GM21390 (cell line): ENCODE measurements around the gene KRTAP10-1.

Source experiments
- ATAC-seq: cut with Tn5 transposase; IDR thresholded peaks from one replicate; pipeline ENCODE4 v1.9.1; 2021; ENCODE audit not compliant: unreplicated experiment

Gene KRTAP10-1

DNA sequence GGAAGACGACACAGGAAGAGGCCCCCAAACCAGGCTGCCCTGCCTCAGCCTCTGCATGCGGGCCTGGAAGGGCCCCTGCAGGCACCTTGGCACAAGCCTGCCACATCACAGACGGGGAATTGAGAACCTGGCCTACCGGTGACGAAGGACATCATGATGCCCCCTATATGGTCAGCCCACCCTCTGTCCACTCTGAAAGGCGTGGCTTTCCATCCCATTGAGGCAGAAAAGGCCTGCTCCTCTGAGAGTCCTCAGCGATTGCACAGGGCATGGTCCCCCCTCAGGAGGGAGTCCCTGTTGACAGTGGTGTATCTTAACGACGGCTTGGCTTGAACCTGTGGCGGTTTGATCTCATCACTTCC lies 11.4 kb downstream of the KRTAP10-1 start:
- ATAC-seq: no peak

DNA sequence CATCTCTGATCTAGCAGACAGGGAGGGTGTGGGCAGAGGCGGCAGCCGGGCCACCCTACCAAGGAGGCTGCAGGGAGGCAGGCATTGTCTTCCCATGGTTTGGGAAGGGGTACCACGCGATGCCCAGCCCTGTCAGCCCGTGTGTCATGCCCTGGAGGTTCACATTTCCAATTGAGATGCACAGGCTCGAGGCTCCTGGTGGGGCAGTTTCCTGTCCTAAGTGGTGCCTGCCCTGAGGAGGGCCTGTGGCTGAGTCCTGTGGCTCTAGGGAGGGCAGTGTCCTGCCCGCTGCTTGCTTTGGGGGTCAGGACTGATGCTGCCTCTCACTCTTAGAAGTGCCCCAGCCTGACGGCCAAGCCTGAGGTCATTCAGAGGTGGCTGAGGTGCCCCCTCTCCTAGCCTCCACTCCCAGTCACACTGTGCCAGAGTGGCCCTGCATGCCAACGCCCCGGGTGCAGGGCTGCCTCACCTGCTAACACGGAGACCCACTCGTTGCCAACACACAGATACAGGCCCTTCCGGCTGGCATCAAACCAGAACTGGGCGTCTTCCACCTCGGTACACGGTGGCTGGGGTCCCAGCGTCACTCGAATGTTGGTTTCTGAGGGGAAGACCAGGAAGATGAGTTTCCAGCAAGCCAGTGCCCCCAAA lies 11.9 kb downstream of the KRTAP10-1 start:
- no peak for ATAC-seq

DNA sequence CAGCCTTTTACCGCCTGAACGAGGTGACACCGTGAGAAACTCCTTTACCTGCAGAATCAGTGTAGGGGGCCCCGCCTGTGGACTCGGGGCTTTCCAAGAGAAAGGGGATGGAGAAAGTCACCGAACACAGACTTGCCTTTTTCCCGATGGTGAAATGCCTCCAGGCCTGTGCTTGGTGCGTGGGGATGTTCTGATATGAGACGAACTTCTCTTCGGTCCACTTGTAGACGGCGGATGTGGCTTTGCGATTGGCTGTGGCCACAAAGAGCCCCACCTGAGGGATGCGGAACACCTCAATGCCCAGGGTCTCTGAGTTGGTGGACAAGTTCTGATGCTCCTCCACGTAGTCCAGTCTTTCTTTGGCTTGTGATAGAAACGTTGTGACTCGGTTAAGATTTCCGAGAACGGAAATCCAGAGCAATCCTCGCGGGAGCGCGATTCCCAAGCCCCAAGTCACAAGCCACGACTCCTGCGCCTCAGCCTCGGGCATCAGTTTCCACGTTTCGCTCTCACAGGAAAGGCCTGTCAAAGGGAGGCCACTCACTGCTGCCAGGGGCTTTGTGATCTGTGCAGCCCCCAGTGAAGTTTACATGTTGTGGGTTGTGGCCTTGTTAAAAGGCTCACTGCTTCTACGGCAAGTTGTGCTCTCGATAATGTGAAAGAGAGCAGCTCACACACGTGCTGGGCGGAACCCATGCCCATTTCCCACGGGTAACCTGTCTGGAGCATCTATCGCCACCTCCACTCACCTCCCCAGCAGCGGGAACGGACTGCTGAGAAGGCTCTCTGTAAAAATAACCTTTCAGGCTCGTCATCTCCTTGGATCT lies 12.6 kb downstream of the KRTAP10-1 start:
- no peak for ATAC-seq

- no peak for ATAC-seq
Observed at GRCh38 chr21:44526096-44526997, 13.6 kb downstream of the KRTAP10-1 start.

GRCh38 chr21:44525391-44526095 lies 14.5 kb downstream of the KRTAP10-1 start:
- no peak for ATAC-seq

DNA sequence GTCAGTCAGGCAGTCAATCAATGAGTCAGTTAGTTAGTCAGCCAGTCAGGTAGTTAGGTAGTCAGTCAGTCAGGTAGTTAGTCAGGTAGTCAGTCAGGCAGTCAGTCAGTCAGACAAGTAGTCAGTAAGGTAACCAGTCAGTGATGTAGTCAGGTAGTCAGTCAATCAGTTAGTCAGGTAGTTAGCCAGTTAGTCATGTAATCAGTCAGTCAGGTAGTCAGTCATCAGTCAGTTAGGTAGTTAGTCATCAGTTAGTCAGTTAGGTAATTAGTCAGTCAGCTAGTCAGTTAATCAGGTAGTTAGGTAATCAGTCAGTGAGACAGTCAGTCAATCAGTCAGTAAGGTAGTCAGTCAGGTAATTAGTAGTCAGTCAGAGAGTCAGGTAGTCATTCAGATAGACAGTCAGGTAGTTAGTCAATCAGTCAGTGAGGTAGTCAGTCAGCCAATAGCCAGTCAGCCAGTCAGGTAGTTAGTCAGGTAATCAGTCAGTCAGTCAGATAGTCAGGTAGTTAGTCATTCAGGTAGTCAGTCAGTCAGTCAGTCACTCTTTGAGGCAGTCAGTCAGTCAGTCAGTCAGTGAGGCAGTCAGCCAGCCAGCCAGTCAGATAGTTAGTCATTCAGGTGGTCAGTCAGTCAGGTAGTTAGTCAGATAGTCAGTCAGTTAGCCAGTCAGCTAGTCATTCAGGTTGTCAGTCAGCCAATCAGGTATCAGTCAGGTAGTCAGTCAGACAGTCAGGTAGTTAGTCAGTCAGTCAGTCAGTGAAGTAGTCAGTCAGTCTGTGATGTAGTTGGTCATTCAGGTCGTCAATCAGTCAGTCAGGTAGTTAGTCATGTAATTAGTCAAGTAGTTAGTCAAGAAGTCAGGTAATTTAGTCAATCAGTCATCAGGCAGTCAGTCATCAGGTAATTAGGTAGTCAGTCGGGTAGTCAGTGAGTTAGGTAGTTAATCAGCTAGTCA lies 15.3 kb downstream of the KRTAP10-1 start:
- ATAC-seq: no peak

DNA sequence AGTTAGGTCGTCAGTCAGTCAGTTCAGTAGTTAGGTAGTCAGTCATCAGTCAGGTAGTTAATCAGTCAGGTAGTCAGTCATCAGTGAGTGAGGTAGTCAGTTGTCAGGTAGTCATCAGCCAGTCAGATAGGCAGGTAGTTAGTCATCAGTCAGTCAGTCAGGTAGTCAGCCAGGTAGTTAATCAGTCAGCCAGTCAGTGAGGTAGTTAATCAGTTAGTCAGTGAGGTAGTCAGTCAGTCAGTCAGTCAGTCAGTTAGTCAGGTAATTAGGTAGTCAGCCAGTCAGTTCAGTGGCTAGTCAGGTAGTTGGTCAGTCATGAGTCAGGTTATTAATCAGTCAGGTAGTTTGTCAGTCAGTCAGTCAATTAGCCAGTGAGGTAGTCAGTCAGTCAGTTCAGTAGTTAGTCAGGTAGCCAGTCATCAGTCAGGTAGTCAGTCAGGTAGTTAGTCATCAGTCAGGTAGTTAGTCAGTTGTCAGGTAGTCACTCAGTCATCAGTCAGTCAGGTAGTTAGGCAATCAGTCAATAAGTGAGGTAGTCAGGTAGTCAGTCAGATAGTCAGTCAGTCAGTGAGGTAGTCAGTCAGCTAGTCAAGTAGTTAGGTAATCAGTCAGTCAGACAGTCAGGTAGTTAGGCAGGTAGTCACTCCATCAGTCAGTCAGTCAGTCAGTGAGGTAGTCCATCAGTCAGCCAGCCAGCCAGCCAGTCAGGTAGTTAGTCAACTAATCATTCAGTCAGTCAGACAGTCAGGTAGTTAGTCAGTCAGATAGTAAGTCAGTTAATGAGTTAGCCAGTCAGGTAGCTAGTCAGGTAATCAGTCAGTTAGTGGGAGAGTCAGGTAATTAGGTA lies 16.2 kb downstream of the KRTAP10-1 start:
- no peak for ATAC-seq

GRCh38 chr21:44522753-44523204 lies 17.2 kb downstream of the KRTAP10-1 start:
- ATAC-seq: no peak

- no peak for ATAC-seq
Observed at GRCh38 chr21:44521928-44522752, 17.9 kb downstream of the KRTAP10-1 start.

DNA sequence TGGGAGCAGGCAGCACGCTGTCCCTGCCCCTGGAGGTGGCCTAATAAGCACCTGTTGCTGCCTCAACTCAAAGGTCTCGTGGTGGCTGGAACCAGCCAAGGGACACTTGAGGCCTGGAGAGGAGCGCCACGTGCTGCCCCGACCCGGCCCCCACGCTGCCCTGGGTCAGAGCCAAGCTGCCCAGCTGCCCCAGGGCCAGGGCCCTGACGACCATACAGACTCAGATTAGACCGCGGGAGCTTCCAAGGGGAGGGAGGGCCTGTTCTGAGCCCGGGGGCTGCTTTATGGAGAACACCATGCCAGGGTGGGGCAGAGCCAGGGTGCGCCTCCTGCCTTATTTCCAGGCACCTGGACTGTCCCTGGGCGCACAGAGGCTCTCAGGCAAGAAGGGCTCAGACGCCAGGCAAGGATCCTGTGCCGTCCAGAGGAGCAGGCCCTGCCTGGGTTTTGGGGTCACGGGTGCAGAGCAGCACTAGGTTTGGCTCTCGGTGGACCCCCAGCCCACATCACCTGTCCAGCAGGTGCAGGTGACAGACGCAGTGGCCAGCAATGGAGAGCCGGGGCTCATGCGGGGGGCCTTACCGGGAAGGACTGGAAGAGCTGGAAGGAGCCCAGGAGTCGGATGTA lies 18.6 kb downstream of the KRTAP10-1 start:
- no peak for ATAC-seq

DNA sequence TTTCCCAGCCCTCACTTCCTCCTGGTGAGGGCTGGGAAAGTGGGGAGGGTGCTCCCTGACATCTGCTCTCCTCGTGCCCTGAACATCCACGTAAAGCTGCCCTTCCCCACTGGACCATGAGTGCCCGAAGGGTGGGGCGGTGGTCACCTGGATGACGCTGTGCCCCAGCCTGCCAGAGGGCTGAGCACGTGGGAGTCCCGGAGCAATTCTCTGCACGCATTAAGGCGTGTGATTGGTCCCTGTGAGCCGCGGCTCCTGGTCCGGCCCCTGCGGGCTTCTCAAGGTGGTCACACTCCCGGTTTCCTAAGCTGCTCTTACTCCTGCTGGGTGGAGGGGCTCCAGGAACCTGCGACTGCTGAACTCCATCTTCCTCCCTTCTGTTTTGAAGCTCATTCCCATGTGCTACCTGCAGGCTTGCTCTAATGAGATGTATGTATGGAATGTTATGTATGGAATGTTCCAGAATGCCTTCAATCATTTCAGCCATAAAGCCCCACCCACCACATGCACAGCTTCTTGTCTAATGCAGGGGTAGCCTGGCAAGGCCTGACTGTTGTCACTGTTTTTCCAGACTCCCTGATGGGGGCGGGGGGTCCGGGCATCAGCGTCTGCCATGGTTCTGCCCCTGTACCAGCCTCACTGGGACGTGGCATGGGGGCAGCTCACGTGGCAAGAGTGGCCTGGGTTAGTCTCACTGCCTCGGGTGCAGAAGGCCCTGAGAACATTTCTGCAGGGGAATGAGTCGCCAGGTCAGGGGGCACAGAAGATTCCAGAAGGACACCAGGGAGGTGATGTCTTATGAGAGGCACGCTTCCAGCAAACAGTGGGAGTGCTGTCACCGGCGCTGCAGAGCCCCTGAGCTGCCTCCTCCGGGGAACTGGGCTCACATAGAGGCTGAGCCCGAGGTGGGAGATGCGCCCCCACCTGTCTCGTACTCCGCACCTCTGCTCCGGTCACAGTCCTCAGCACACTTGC lies 19.4 kb downstream of the KRTAP10-1 start:
- no peak for ATAC-seq

DNA sequence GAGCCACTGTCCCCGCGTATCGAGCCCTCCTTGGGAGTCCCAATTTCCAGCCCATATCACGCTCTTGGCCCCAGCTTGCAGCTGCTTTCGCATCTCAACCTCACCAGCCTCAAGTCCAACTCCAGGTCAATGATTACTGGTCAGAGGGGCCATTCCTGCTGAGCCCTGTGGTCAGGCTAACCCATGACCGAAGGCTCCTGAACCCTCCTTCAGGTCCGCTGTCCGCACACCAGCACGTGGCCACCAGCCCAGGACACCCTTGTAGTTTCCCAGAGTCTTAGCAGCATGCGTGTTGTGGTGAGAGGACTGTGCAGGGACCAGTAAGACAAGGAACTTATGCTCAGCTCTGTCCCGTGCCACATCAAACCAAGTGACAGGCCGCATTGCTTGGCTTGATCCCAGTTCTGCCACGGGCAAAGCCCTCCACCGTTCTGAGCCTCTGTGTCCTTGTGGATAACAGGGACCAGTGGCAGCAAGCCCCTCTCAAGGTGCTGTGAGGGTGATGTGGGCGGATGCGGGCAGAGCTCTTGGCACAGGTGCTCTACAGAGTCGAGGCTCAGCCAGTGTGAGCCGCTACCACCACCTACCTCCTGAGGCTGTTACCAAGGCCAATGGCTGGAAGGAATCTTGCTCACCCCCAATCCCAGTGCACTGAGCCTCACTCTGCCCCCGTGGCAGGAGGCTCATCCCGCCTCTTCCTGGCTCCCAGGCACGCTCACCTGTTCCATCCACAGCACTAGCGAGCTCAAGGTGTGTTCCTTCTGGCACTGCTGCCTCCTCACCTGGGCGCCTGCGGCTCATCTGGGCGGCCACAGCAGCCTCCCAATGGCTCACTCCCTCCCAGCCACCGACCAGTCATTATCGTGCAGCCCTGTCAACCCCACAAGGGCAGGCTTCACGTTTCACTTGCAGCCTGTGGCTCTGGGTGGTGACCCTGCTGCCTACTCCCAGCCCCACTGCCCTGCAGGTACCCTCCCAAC lies 20.4 kb downstream of the KRTAP10-1 start:
- no peak for ATAC-seq

DNA sequence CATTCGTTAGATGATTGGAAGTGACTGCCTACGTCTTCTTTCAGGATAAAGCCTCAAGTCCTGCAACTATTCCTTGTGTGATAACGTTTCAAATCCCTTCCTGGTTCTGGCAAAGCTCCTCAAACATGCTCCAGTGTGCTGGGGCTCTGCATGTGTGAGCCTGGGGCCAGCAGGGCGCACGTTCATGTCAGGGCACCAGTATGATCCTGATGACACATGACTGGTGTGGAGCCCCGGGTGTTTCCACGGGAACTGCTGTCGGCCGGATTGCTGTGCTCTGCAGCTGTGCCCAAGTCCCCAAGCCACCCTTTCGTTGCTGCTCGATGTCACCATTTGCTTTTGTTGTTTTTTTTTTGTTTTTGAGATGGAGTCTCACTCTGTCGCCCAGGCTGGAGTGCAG lies 21.3 kb downstream of the KRTAP10-1 start:
- ATAC-seq: no peak

DNA sequence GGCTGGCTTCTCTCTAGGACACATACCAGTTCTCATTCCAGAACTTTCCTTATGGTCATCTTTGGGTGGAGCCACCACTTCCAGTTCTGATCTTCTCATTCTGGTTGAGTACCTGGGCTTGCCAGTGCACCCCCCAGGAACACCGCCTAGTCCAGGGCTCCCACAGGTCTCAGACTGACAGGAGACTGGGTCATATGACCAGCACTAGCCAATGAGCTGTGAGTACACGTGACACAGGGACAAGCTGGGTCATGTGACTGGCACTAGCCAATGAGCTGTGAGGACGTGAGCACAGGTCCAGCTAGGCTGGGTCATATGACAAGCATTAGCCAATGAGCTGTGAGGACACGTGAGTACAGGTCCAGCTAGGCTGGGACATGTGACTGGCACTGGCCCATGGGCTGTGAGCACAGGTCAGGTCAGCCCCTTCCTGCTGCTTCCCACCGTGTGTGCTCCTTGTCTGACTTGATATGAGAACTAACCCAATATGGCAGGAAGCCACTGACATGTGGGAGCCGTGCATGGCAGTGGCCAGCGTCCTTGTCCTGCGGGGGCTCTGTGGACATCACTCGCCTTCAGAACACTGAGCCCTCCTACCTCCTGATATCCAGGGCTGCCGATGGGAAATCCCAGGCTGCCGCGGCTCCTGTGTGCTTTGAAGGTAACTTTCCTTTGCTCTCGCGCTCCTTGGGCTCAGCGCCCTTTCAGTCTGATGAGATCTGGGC lies 22.7 kb downstream of the KRTAP10-1 start:
- no peak for ATAC-seq

- ATAC-seq: no peak
Observed at GRCh38 chr21:44516828-44517174, 23.2 kb downstream of the KRTAP10-1 start.
